Activated CD8-positive, alpha-beta memory T cell treated with anti-CD3 and anti-CD28 coated beads for 24 hours (primary cell): ENCODE measurements around the gene TM2D3.

Experiments used
- DNase-seq: peaks from one replicate; pipeline ENCODE4 v3.0.0-alpha.2; 2020

The TM2D3 gene

GRCh38 chr15:101620671-101621070 lies 31.5 kb downstream of the TM2D3 start:
- DNase-seq = no peak

GRCh38 chr15:101619615-101619865 lies 32.6 kb downstream of the TM2D3 start:
- DNase-seq = no peak

GRCh38 chr15:101618851-101619614 lies 33.1 kb downstream of the TM2D3 start:
- no peak for DNase-seq

GRCh38 chr15:101618076-101618475 lies 34.1 kb downstream of the TM2D3 start:
- DNase-seq = no peak

- no peak for DNase-seq
Measured at GRCh38 chr15:101617390-101617965, 34.7 kb downstream of the TM2D3 start.

- no peak for DNase-seq
Measured at GRCh38 chr15:101615986-101616848, 36.0 kb downstream of the TM2D3 start.

- DNase-seq = no peak
Measured at GRCh38 chr15:101615414-101615985, 36.7 kb downstream of the TM2D3 start.

GRCh38 chr15:101614761-101615160 lies 37.4 kb downstream of the TM2D3 start:
- DNase-seq = no peak

GRCh38 chr15:101614001-101614585 lies 38.1 kb downstream of the TM2D3 start:
- DNase-seq = no peak

- no peak for DNase-seq
Measured at GRCh38 chr15:101613130-101614000, 38.8 kb downstream of the TM2D3 start.

GRCh38 chr15:101612676-101613075 lies 39.5 kb downstream of the TM2D3 start:
- no peak for DNase-seq

- DNase-seq = no peak
Measured at GRCh38 chr15:101611580-101612299, 40.4 kb downstream of the TM2D3 start.

GRCh38 chr15:101611007-101611406 lies 41.2 kb downstream of the TM2D3 start:
- DNase-seq = no peak

GRCh38 chr15:101610611-101611000 lies 41.6 kb downstream of the TM2D3 start:
- no peak for DNase-seq

- DNase-seq = no peak
Measured at GRCh38 chr15:101609742-101610610, 42.2 kb downstream of the TM2D3 start.

GRCh38 chr15:101608201-101608600 lies 44.0 kb downstream of the TM2D3 start:
- DNase-seq = no peak

GRCh38 chr15:101607108-101607507 lies 45.1 kb downstream of the TM2D3 start:
- no peak for DNase-seq

GRCh38 chr15:101604124-101604874 lies 47.9 kb downstream of the TM2D3 start:
- DNase-seq = no peak

GRCh38 chr15:101602801-101603200 lies 49.4 kb downstream of the TM2D3 start:
- DNase-seq = no peak

GRCh38 chr15:101600035-101600434 lies 52.1 kb downstream of the TM2D3 start:
- no peak for DNase-seq
